Activated naive CD8-positive, alpha-beta T cell (primary cell): ENCODE measurements around the gene POU3F1.
A peak's percentile ranks its signal among the peaks of the same experiment; 100 is the strongest.

Experiments used
- H3K27ac Mint-ChIP-seq: one replicate; pipeline ENCODE4 v1.8.0; 2021; ENCODE audit warnings: mixed read lengths
- H3K27me3 Mint-ChIP-seq: one replicate; pipeline ENCODE4 v1.8.0; 2021; ENCODE audit warnings: mixed read lengths
- H3K36me3 Mint-ChIP-seq: one replicate; pipeline ENCODE4 v1.8.0; 2021; ENCODE audit warnings: mixed read lengths
- H3K4me1 Mint-ChIP-seq: one replicate; pipeline ENCODE4 v1.8.0; 2021; ENCODE audit warnings: low read depth, mixed read lengths
- H3K4me3 Mint-ChIP-seq: one replicate; pipeline ENCODE4 v1.8.0; 2021; ENCODE audit warnings: mild to moderate bottlenecking, mixed read lengths
- H3K9me3 Mint-ChIP-seq: one replicate; pipeline ENCODE4 v1.8.0; 2021; ENCODE audit warnings: low read depth, mixed read lengths

The POU3F1 gene

DNA sequence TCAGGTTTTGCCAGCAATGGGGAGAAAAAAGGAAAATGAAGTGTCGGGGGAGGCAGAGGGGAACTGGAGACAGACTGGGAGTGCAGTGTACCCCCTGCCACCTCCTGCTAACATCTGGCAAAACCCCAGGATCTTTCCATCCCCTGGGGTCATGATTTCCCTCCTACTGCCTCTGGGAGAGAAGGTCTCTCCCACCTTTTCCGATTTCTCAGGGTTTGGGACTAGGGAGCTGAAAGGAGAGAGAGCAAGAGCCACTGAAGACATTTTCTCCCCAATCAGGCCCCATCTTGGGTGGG, 46.4 kb downstream of the POU3F1 start:
- Mint-ChIP-seq H3K36me3 (peaks cover 10% of the 10 kb centered on the region), H3K4me3 (no peak overlapping the region), H3K4me1 (peaks cover 53% of the 10 kb centered on the region), H3K9me3 (no peaks in the 10 kb centered on the region), H3K27ac (peak overlapping the region; percentile 85), H3K27me3 (no peaks in the 10 kb centered on the region)

DNA sequence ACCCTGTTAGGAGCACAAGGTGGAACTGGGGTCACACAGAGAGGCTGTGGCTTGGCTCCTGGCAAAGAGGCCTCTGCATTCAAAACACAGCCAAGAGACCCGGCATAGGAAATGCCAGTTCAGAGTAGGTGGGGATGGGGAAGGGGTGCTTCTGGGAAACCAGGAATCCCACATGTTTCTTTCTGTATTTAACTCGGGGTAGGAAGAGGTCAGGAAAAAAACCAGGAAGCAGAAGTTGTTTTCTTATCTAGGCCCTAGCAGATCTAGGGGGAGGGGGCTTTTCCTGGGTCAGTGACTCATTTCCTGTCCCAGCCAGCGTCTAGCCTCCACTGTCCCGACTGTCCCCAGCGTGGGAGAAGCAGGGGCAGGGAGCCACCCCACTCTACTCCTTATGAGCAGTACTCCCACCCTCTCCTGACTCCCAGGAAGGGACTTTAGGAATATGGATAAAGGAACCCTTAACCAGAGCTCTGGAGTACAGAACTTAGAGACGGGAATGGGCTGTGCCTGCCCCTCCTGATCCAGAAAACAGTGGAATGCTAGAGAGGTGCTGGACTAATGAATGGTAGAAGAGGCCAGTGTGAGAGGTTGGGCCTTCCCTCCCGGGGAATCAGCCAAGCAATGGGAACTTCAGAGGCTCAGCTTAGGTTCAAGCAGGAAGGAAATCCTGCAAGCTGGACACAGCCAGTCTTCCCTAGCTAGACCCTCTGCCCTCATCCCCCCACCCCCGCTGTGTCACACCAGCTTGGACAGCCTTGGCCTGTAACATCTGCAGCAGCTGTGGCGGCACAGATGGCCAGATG, 47.0 kb downstream of the POU3F1 start:
- Mint-ChIP-seq H3K4me3 (peak overlapping the region; percentile 71), H3K27me3 (no peaks in the 10 kb centered on the region), H3K4me1 (peaks cover 56% of the 10 kb centered on the region), H3K9me3 (no peaks in the 10 kb centered on the region), H3K36me3 (peaks cover 12% of the 10 kb centered on the region), H3K27ac (peak overlapping the region; percentile 85)

DNA sequence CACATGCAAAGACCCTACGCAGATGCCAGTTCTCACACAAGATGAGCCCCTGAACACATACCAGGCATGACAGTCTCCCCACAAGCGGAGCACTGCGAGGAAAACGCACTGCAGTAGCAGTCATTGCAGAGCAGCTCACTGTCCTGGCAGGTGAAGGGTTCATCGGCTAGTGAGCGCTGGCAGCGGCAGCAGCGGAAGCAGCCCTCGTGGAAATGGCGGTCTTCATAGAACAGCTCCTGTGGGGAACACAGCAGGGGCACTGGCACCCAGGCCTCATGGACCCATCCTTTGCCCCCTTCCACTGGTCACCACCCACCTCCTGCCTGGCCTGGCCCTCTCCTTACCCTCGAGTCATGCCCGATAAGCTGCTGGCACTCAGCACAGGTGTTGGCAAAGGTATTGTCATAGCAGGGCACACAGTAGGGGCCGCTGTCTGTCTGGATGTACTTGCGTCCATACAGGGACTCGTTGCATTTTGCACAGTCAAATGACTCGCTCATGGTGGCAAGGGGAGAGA, 47.6 kb downstream of the POU3F1 start:
- no peaks in the 10 kb centered on the region for H3K9me3 Mint-ChIP-seq
- H3K4me1 Mint-ChIP-seq: peaks cover 52% of the 10 kb centered on the region
- H3K27me3 Mint-ChIP-seq: no peaks in the 10 kb centered on the region
- H3K36me3 Mint-ChIP-seq: peaks cover 12% of the 10 kb centered on the region
- H3K4me3 Mint-ChIP-seq: peak overlapping the region; percentile 71
- H3K27ac Mint-ChIP-seq: peak overlapping the region; percentile 85

DNA sequence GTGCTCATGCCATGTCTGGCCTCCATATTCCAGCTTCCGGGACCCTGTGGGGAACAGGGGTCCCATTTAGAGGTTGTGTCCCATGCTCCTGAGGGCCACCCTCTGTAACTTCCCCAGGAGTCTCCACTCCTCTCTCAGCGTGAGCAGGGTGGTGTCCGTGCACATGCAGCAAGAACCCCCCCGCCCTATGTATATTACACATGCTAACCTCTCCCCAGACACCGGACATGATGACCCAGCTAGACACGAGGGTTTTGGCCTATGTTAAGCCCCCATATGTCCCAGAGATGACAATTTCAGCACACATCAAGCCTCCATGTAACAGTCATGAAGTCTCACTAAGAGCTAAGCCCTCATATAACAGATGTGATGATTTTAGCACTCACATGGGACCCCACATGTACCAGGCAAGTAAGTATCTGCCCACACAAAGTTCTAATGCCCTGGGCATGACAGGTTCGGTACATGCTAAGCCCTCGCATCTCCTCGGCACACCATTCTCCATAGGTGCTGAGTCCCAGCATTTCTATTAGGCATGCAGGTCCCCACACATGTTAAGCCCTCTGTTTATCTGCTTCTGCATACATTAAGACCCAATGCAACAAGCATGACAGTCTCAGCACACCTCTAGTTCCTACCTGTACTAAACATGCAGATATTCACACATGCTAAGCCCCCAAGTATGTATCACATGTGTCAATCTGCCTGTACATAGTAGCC, 48.3 kb downstream of the POU3F1 start:
- peaks cover 45% of the 10 kb centered on the region for H3K4me1 Mint-ChIP-seq
- no peaks in the 10 kb centered on the region for H3K27me3 Mint-ChIP-seq
- peak overlapping the region; percentile 74 for H3K27ac Mint-ChIP-seq
- no peak overlapping the region for H3K4me3 Mint-ChIP-seq
- H3K9me3 Mint-ChIP-seq: no peaks in the 10 kb centered on the region
- H3K36me3 Mint-ChIP-seq: peaks cover 12% of the 10 kb centered on the region

DNA sequence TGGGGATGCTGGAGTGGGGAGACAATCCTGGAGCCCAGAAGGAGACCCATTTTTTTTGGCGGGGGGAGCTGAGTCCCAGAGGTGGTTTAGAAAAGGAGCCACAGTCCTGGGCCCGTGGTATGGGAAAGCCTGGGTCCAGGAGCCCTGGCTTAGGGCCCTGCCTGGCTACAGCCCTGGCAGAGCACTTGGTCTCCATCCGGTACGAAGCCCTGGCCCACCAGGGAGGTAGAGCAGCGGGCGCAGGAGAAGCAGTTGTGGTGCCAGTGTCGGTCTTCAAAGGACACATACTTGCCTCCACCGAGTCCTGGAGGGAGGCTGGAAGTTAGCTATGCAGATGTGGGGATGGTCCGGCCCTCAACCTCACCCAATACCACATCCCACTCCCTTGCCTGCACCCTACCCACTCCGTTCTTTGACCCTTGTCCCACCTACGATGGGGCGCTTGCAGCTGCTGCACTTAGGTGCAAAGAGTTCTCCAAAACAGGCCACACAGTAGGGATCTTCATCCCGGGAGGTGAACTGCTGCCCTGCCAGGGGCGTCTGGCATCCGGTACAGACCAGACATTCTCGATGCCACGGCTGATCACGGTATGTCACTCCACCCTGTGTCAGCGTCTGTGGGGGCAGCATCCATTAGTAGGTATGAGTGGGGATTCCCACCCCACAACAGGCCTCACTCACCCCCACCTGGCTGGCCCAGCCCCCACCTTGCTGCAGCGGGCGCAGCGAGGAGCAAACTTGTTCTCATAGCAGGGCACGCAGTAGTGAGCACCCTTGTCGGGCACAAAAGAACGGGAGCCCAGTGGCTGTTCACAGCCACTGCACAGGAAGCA, 49.1 kb downstream of the POU3F1 start:
- no peaks in the 10 kb centered on the region for H3K27me3 Mint-ChIP-seq
- H3K9me3 Mint-ChIP-seq: no peaks in the 10 kb centered on the region
- H3K36me3 Mint-ChIP-seq: peaks cover 12% of the 10 kb centered on the region
- peaks cover 43% of the 10 kb centered on the region for H3K4me1 Mint-ChIP-seq
- no peak overlapping the region for H3K27ac Mint-ChIP-seq
- H3K4me3 Mint-ChIP-seq: no peak overlapping the region

DNA sequence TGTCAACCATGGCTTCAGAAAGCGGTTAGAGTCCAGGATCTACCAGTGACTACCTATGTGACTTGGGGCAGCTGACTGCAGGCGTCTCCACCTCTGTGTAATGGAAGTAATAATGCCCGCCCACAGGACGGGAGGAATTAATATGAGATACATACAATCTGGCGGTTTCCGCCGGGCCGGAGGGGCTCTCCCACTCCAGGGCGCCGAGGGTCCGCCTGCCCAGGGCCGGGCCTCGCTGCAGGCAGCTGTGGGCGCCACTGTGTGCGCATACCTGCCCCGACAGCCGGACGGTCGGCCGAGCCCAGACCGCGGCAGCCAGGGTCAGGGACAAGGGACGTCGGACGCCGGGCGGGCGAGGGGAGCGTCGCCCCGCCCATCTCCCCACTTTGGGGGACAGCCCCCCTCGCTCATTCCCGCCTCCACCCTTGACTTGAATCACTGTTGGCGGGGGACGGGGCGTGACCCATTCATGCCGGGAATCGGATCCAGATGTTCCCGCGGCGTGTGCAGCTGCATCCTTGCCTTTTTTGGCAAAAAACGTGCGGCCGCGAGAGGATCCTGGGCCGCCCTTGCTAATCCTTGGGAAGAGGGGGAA, 50.7 kb downstream of the POU3F1 start:
- H3K36me3 Mint-ChIP-seq: peaks cover 12% of the 10 kb centered on the region
- H3K9me3 Mint-ChIP-seq: no peaks in the 10 kb centered on the region
- H3K27ac Mint-ChIP-seq: no peak overlapping the region
- H3K4me1 Mint-ChIP-seq: peaks cover 39% of the 10 kb centered on the region
- peak overlapping the region; percentile 51 for H3K4me3 Mint-ChIP-seq
- H3K27me3 Mint-ChIP-seq: no peaks in the 10 kb centered on the region

DNA sequence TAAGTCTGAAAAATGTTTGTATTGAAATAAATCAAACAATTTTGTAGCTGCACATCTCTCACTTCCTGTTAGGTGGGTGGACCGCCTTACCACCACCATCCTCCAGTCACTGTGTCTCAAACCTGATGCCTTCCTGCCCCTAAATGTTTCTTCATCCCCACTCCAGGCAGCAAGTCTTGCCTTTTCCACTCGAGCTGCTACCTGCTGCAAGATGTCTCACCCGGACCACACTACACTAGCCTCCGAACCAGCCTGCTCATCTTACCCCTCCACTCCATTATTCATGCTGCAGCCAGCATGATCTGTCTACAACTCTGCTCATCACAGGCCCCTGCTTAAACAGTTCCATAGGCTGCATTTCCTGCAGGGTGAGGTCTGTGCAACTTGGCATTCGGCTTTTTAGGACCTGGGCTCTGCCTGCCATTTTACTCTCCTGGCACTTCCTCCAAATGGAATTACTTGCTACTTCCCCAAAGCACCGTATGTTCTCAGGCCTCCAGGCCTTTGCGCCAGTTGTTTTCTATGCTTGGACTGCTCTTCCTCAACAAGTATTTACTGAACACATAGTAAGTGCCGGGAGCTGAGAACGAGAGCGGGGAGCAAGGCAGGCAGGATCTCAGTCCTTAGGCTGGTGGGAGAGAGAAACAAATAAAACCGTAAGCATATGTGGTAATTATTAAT, 51.6 kb downstream of the POU3F1 start:
- H3K27ac Mint-ChIP-seq: peak overlapping the region; percentile 82
- H3K27me3 Mint-ChIP-seq: no peaks in the 10 kb centered on the region
- H3K36me3 Mint-ChIP-seq: peaks cover 12% of the 10 kb centered on the region
- peaks cover 39% of the 10 kb centered on the region for H3K4me1 Mint-ChIP-seq
- H3K4me3 Mint-ChIP-seq: peak overlapping the region; percentile 51
- no peaks in the 10 kb centered on the region for H3K9me3 Mint-ChIP-seq
